DMS79 treated with DMSO at 0.1 percent for 48 hours (cell line): ENCODE results near the gene PHKB.
"Not testable (repeated sequence)": the region's sequence is repeated elsewhere in the genome, so short reads cannot be mapped to it uniquely, and the experiment has no call there.

ENCODE experiments used
- DNase-seq: peaks from one replicate; lab custom pipeline; 2025; lab: John Stamatoyannopoulos, UW

Gene PHKB

GRCh38 chr16:47625115-47625567, 164.0 kb downstream of the PHKB start:
- DNase-seq, result no peak

DNA sequence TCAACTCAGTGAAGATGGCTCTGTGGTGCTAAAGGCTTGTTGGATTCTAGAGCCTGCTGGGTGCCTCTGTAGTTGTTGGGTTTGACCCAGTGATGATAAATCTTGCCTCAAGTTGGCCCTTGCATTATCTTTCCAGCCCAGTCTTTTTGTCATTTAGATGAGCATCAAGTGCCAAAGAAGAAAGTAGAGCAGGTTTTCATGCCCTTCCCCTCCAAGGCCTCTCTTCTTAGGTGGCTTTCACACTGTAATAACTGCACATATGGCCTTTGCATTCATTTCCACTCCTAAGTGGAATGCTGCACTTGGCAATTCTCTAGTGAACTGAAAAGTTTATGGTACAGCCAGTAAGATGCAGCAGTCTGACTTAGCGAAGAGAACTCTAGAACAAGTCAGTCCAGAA, 165.1 kb downstream of the PHKB start:
- DNase-seq, result no peak

DNA sequence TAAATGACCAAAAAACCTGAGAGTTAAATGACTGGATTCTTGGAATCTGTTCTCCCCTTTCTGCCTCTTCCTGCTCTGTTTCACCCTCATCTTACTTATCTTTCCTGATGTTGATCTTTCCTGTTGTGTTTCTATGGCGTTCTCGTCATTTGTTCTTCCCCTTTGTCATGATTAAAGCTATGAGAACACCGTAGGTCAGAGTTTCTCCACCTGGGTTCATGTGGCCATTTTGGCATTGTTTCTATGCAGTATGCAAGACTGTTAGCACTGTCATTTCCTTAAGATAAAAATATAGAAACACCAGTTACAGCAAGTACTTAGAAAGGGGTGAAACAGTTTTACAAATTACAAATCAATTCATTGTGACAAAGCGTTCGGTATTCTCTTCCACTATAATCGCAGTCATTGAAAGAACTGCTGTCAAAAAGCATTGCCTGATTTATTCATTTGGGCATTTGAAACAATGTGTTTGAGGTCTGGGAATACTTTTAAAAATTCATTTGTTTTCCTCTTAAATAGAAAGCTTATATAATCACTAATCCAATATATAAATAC, 166.0 kb downstream of the PHKB start:
- DNase-seq, result no peak

GRCh38 chr16:47627721-47628120, 166.6 kb downstream of the PHKB start:
- no peak for DNase-seq

DNA sequence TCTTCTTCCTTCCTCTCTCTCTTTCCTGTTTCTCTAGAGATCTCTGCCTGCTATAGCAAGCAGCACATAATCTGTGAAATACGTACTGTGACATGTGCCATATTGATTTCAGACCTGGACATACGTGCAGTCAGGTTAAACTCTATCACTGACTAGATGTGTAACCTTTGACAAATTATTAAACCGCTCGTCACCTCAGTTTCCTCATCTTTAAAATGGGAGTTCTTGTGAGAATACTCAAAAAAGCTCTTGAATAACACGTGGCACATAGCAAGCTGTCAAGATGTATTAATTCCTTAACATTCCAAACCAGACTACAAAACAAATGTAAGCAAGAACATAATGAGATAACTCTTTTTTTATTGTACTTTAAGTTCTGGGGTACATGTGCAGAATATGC, 170.0 kb downstream of the PHKB start:
- DNase-seq, result no peak

DNA sequence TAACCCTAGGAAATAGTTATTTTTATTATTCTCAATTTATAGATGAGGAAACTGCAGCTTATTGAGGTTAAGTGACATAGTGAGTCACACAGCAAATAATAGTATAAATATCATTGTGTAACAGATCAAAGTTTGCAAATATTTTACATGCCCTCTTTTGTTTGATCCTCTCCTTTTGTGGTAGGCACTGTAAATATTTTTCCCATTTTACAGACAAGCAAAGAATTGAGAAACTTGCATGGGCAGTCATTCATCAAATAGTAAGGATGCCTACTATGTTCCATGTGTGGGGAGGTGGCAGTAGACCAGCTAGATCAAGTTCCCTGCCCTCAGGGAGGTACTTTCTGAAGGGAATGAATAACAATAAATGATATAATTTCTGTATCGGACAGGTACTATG, 173.0 kb downstream of the PHKB start:
- DNase-seq, result no peak

DNA sequence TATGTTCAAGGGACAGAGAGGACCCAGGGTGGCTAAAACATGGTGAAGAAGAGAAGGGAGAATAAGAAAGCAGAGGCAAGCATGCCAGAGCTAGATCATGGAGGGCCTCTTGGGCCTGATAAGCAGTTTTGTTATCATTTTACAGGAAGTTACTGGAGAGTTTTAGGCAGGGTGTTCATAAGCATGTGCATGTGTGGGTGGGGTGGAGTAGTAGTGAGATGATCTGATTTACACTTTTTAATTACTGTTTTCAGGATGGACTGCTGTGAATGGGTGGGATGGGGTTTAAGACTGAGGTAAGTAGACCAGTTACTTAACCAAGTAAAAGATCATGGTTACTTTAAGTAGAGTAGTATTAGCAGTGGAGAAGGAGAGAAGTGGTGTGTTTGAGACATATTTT, 173.6 kb downstream of the PHKB start:
- no peak for DNase-seq

DNA sequence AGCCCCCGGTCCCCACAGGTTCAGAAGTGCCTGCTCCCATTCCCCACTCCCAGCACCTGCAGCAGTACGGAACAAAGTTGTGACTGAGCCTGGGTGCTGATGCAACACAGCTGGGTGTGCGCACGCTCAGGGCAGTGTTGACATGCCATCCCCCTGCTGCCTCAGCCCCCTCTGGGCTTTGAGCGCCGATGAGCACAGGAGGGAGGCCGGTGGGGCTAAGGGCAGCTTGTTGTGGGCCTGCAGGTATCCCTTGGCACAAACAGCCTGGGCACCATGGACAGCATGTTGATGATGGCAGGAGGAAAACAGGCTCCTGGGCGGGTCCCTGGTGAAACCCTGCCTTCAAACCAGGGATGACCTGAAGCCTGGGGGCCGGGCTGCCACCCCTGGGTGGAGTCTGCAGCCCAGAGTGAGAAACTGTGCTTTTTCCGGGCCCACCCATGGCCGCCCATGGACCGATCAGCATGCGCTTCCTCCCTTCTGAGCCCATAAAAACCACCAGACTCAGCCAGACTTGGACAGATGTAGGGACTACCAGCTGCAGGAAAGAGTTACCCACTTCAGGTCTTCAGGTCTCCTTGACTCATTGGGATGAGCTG, 175.5 kb downstream of the PHKB start:
- DNase-seq, result no peak

GRCh38 chr16:47638175-47638574, 177.0 kb downstream of the PHKB start:
- DNase-seq, result no peak

GRCh38 chr16:47640661-47641060, 179.5 kb downstream of the PHKB start:
- no peak for DNase-seq

- no peak for DNase-seq
Observed at GRCh38 chr16:47643323-47644000, 182.3 kb downstream of the PHKB start.

DNA sequence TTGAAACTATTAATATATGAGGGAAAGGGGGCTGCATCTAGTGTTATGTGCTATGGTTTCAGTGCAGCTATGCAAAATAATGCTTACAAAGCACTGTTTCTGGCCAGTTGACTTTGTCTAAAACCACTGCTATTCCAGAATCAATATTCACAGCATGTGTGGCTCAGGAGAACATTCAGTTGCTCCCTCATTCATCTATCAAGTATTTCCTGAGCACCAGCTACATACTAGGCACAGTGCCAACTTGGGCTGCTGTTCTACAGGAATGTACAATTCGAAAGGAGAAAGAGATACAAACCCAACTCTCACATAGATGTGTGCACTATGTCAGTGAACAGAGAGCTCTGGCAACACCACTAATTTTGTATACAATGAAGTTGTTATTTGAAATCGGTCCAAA, 183.0 kb downstream of the PHKB start:
- DNase-seq, result no peak

- no peak for DNase-seq
Observed at GRCh38 chr16:47644661-47645060, 183.5 kb downstream of the PHKB start.

- no peak for DNase-seq
Observed at GRCh38 chr16:47646914-47647313, 185.8 kb downstream of the PHKB start.

GRCh38 chr16:47657032-47657431, 195.9 kb downstream of the PHKB start:
- DNase-seq, result no peak

DNA sequence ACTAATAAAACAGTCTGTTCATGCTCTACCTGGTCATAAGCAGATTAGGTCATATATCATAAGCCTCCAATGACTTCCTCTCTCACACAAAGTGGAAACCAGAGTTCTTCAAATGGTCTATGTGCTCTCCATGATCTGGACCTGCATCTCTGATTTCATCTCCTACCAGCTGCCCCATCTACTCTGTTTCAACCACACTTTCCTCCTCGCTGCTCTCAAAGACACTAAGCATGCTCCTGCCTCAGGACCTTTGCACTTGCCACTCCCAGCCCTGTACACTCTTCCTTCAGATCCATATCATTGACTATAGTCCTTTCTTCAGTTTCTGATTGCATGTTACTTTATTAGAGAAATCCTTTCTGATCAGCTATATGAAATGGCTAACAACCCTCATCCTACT, 196.8 kb downstream of the PHKB start:
- DNase-seq, result no peak

- DNase-seq, result no peak
Observed at GRCh38 chr16:47660540-47660939, 199.4 kb downstream of the PHKB start.

DNA sequence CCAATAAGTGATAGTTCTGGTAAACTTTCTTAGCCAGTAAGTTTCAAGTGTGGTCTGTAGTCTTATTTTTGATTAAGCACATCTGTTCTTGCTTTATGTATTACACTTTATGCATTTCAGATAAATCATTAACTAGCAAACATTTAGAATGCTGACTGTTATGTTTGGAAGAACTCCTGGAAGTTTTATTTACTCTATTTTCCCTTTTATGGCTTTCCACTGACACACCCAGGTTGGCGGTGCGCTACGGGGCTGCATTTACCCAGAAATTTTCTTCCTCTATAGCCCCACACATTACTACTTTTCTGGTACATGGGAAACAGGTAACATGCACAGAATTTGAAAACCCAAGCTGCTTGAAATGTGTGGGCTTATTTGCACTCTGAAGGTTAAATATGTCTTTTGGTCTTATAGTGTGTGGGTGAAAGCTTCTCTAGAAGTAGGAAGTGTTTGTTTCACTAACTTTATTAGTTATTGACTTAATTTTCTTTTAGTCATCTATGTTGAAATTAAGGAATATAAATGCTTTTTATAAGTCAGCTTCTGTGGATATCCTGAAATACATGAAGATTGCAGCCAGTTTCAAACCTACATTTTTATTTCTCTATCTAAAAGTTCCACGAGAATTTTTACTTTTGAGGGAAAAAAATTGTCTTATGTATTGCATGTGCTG, 203.7 kb downstream of the PHKB start:
- no peak for DNase-seq

DNA sequence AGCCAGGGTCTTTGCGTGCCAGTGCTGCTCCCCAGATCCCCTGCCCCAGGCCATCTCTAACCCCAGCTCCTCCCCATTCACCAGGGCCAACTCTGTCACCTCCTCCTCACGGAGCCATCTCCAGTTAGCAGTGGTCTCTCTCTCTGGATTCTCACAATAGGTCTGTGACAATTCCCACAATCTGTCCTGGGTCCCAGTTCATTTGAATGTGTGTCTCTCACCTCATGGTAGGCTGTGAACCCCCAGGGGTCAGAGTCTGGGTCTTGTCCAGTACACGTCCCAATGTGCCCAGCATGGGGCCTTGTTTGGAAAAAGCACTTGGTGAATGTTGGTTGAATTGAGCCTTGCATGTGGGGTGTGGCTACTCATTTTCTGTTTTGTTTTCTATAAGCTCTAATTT, 205.3 kb downstream of the PHKB start:
- no peak for DNase-seq

DNA sequence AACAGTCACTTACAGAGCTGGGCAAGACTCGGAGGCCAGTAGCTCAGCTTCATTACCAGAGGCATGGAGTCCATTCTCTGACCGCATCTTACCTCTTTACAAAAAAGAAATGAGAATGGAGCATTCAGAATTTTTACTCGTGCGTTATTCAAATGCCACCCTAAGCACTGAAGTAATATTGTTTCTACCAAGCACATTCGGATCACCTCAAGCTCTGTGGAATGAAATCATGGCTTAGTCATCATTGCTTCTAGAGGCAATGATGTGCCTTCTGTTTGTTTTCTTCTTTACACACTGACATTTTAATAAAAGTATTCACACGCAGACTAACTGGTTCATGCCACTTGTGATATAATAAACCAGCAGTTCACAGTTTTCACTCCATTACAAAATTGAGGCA, 206.8 kb downstream of the PHKB start:
- DNase-seq, result no peak

DNA sequence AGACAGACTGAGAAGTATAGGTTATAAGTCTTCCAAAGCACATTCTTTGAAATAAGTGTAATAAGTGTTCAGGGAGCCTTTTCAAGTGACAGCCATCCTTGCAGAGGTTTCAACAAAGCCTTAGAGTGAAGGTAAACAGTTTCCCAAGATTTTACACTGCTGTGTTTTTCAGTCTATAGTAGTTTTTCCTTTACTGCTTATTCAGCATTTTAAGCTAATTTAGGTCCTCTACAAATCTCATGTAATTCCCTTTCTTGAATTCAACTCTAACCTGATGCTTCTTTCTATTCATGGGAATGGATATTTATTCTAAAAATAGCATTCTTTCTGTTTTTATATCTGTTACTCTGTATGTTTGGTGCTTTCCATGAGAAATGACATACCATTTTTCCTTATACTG, 211.3 kb downstream of the PHKB start:
- DNase-seq, result no peak

- DNase-seq, result no peak
Observed at GRCh38 chr16:47676635-47677177, 215.6 kb downstream of the PHKB start.

DNA sequence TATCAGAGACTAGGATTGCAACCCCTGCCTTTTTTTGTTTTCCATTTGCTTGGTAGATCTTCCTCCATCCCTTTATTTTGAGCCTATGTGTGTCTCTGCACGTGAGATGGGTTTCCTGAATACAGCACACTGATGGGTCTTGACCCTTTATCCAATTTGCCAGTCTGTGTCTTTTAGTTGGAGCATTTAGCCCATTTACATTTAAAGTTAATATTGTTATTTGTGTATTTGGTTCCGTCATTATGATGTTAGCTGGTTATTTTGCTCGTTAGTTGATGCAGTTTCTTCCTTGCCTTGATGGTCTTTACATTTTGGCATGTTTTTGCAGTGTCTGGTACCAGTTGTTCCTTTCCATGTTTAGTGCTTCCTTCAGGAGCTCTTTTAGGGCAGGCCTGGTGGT, 220.4 kb downstream of the PHKB start:
- not testable (repeated sequence) for DNase-seq
